Left renal cortex interstitium (tissue), 4 donors: ENCODE data around the gene USP13. TPM values are rescaled to one million over a fixed set of nuclear protein-coding genes. Genes with fewer than 3 reads are reported as not detected.

Source experiments
- polyA plus RNA-seq, 4 donors: library from polyadenylated mRNA; unstranded; fragments of 120-200 nt; gene quantifications; one replicate each; pipeline ENCODE4 v1.2.1, GENCODE V29; 2013; ENCODE audit not compliant: insufficient read length in 4 of 4

The USP13 gene
- polyA plus RNA-seq, 4 donors, result 13.0 to 15.6 (median 14.5) TPM

Other genes starting within 250 kb of the USP13 start
- gene GNB4, start 201.6 kb upstream of the USP13 start, polyA plus RNA-seq, result 10 to 100 TPM; 23.8 to 31.4 (median 29.3) TPM
- gene ACTL6A, start 90.1 kb upstream of the USP13 start, polyA plus RNA-seq, result 100 to 1,000 TPM; 100 to 114 (median 108) TPM
- 10 to 100 TPM; 52.5 to 67.6 (median 61.6) TPM for gene MRPL47, start 48.4 kb upstream of the USP13 start, polyA plus RNA-seq
- gene NDUFB5, start 48.2 kb upstream of the USP13 start, polyA plus RNA-seq, result 100 to 1,000 TPM; 184 to 210 (median 195) TPM